UCSD-AML1 (cell line): ENCODE data around the gene FAM221A.
A peak's percentile ranks its signal among the peaks of the same experiment; 100 is the strongest.
"Not testable (repeated sequence)": the region's sequence is repeated elsewhere in the genome, so short reads cannot be mapped to it uniquely, and the experiment has no call there.

Experiments
- DNase-seq: peaks from one replicate; lab custom pipeline; 2025; ENCODE audit not compliant: unreplicated experiment; lab: John Stamatoyannopoulos, UW

FAM221A gene

GRCh38 chr7:23679898-23680413 is at the start of gene FAM221A:
Gene FAM221A, plus strand, starts transcription at chr7:23680199. Its CDS starts 20 bp downstream, at chr7:23680219.
- DNase-seq: no peak

GRCh38 chr7:23633417-23633816 is 46.6 kb upstream of the FAM221A start:
- no peak for DNase-seq

DNA sequence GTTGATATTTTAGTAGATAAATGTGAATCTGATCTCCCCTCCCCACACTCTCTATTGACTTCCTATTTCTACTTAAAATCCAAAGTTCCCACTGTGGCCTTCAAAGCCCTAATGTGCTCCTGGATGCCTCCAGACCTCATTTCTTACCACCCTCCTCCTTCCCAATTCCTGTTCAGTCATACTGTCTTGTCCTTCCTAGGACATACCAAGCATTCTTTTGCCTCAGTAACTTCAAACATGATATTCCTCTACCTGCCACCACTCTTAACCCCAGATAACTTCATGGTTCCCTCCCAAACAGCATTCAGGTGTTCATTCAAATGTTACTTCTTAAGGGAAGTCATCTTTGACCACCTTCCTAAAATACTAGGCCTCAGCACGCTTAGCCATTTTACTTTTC is 34.2 kb upstream of the FAM221A start:
- no peak for DNase-seq

DNA sequence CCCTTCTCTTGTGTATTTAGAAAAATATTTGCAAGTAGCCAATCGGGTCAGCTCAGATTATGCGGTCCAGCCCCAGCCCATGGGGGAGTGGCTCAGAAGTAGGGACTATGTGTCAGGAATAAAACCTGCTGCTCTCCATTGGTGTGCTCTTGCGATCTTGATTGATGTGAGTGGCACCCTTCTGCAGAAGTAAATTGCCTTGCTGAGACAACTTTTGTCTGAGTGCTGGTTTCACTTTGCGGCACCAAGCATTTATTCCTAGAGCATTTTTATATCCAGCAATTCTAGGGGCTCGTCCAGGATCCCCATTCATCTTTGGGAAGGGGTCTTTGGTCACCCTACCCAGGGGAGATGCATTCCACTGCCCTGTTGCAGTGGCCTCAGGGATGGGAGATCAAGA is 26.1 kb upstream of the FAM221A start:
- no peak for DNase-seq

GRCh38 chr7:23654508-23654907 is 25.5 kb upstream of the FAM221A start:
- DNase-seq: no peak

- DNase-seq: no peak
These were observed 24.6 kb upstream of the FAM221A start for GRCh38 chr7:23655433-23655832.

DNA sequence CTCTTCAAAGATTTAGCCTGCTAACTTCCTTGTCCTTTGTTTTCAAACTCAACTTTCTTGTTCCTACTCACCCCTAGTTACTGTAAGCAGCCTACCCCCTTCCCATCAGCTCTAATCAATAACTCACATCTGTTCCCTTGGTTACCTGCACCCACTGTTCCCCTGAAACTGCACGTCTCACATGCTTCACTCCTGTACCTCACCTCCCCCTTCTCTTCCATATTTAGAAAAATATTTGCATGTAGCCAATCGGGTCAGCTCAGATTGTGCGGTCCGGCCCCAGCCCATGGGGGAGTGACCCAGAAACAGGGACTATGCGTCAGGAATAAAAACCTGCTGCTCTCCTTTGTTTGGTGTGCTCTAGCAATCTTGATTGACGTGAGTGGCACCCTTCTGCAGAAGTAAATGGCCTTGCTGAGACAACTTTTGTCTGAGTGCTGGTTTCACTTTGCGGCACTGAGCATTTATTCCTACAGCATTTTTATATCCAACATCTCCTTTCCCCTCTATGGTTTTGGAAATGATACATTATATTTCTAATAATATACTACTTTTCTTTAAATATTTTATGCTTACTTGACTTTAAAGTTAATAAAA is 21.1 kb upstream of the FAM221A start:
- no peak for DNase-seq

DNA sequence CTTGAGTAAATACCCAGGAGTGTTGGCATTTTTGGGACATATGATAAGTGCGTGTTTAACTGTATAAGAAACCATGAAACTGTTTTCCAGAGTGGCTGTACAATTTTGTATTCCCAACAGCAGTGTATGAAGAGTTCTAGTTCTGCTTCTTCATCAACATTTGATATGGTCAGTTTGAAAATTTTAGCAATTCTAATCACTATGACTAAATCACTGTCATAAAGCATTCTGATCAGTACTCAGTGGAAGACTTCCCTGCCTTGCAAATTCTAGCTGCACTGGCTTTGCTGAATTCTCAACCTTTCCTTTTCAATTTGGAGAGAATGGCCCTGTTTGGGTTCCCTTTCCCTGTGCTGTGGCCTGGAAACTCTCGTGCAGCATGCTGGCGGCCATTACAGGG is 18.6 kb upstream of the FAM221A start:
- no peak for DNase-seq

DNA sequence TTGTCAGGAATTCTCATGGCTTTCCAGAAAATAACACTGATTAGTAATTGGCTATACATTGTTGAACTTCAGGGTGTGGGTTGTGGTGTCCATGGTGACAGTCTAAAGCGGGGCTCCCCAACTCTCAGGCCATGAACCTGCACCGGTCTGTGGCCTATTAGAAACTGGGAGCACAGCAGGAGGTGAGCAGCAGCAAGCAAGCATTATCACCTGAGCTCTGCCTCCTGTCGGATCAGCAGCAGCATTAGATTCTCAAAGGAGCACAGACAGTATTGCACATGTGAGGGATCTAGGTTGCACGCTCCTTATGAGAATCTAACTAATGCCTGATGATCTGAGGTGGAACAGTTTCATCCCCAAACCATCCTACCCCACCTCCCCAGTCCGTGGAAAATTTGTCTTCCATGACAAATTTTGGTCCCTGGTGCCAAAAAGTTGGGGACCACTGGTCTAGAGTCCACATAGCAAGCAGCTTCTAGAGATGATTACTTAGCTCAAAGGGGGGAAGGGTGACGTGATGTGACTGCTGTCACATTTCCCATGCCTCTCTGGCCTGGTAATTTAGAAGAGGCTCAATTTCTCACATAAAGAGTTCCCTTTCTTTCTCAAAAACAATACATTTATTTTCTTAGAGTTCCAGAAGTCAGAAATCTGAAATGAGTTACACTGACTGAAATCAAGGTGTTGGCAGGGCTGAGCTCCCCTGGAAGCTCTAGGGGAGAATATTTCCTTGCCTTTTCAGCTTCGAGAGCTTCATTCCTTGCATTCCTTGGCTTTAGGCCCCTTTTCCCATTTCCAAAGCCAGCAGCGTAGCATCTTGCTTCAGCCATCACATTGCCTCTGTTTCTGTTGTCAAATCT is 17.6 kb upstream of the FAM221A start:
- no peak for DNase-seq

- DNase-seq: no peak
These were observed 17.1 kb upstream of the FAM221A start for GRCh38 chr7:23662984-23663313.

- DNase-seq: no peak
These were observed 15.9 kb upstream of the FAM221A start for GRCh38 chr7:23664122-23664521.

DNA sequence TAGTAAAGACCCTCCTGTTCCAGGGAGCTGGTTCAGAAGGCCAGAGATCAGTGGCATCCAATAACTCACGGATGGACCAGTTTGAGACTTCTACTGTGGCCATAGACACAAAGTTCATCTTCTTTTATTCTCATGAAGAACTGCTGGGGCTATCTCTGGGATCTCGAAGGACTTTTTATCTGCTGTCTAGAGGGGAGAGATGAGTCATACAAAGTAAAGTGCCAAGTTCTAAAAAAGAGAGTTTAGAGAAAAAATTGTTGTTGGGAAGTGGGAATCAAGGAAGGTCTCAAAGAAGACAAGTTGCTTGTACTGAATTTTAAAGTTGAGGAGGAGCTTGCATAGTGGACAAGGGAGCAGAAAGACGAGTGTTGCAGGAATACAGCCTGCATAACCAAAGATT is 8.0 kb upstream of the FAM221A start:
- DNase-seq: no peak

DNA sequence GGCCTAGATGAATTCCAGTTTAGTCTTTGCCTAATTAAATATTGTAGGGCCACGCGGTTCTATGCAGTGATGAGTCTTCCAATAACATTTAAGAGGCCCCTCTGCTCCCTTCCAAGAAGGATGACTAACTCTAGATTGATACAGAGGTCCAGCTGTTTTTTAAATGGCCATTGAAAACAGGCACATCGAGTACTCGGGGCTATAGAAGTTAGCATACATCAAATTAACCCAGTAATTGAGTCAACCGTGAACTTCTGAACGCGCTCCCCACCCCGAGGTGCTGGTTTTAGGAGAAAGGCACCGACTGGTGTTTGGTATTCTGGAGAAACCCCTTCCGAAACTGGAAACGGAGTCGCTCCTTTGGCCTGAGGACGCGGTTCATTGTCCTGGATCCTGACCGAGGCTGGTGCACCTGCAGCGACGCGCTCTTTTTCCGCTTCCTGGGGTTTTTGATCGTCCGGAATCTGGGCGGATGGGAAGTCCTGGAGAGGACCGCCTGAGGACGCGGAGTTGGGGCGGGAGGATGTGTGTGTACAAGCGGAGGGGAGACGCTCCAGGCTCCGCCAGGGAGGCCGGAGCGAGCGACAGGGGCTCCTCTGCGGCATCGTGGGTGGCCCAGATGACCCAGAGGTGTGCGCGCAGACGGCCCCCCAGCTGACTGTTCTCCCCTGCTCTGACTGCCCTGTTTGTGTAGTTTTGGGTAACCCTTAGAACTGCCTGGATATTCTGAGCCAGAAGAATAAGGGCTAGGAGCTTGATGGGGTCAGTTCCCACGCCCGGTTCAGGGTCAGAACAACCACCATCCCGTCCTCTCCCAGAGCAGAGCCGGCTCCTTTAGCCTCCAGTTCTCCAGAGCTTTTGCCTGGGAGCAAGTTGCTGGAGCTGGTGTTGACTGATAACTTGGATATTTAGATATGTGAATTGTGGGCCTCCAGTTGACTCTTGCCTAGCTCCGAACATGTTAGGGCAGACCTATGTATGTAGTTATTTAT is 711 bp downstream of the FAM221A start:
- no peak for DNase-seq

GRCh38 chr7:23684041-23684440 is 4.0 kb downstream of the FAM221A start:
- not testable (repeated sequence) for DNase-seq

DNA sequence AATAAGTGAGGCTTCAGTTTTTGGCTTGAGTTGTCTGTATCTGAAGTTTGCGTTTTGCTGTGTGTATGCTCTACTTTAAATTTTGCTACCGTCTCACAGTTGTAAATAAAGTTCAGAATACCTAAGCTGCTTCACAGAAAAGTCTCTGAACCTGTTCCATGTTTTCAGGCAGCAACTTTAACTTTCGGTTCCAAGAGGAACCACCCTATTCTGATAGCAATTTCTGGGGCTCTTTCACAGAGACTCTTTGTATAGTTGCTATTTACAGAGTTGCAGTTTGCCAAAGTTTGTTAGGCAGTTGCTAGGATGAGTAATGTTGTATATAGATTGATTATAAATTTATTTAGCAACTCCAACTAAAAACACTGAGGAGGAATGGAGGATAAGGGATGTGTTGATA is 5.7 kb downstream of the FAM221A start:
- no peak for DNase-seq

DNA sequence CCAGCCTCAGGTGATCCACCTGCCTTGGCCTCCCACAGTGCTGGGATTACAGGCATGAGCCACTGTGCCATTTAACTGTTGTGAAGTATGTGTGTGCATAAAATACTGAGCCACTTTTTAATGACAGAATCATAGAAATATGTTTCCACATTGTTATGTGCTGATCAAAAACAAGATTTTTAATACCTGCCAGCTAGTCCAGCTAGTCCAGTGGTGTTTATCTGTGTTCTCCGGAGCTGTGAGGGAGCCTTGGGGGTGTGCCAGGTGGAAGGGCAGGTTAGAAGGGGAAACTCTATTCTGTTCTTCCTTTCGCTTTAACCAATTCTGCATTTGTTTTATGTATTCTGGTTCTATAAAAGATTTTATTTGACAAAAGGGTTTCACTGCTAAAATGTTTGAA is 7.0 kb downstream of the FAM221A start:
- no peak for DNase-seq

GRCh38 chr7:23689165-23689564 is 9.2 kb downstream of the FAM221A start:
- no peak for DNase-seq

- DNase-seq: no peak
These were observed 11.3 kb downstream of the FAM221A start for GRCh38 chr7:23691320-23691719.

DNA sequence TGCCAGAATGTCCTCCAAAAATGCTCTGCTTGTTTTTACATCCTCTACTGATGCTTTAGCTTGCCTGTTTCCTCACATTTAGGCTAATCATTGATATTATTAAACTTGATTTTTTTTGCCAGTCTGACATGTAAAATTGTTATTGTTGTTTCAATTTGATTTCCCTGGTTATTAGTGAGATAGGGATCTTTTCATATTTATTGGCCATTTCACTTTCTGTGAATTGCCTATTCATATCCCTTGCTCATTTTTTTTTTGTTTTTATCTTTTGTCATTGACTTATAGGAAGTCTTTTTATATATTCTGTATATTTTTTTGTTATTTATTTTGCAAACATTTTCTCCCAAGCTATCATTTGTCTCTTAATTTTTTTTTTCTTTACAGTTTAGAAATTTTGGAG is 13.2 kb downstream of the FAM221A start:
- no peak for DNase-seq

DNA sequence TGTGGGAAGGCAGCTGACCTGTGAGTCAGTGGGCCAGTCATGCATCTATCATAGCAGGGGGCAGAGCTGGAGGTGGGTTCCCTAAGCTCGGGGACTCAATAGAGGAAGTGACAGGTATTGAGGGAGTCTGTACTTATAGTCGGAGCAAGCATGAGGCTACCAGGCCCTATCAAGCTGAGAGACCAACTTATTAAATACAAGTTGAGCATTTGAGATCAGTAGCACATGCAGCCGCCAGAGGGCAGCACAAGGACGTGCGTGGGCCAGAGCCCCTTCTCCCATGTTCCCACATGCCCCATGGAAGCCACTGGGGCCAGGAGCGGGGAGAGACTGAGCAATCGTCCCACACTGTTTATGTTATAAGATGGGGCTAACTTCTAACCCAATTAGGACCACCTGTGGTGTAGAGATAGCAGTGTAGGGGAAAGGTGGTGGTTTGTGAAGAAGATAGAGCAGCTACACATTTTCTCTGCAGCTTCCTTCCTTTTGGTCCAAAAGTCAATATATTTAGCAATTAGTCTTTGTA is 17.0 kb downstream of the FAM221A start:
- DNase-seq: peak; percentile 44

DNA sequence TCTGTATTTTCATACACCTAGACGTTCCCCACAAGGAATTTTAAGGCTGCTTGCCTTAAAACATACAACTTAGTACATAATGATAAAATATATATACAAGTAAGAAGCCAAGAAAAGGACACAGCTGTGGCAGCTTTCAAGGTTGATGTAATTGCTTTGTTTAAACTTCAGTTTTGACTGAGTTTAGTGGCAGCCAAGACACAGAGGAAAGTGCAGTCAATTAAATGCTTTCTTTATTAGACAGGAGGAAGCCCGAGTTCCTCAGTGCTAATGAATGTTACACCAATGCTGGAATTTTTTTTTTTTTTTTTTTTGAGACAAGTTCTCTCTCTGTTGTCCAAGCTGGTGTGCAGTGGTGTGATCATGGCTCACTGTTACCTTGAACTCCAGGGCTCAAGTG is 18.8 kb downstream of the FAM221A start:
- no peak for DNase-seq
